Right lobe of liver (tissue), 4 donors: ENCODE data around the gene KCNMA1.

Experiments used
- POLR2A ChIP-seq: fragments of 450-650 bp; IDR thresholded peaks from one replicate; pipeline ENCODE4 v1.6.1; 2017; ENCODE audit warnings: antibody characterized with exemption, mild to moderate bottlenecking
- TF ChIP-seq, protein P1 (sequence below), 4 donors: fragments of 200-600 bp in 3 of 4; fragments of 450-650 bp in 1 of 4; IDR thresholded peaks; one replicate each; pipeline versions ENCODE4 v1.5.1 to v1.8.0; 2016 to 2022; ENCODE audit warnings: antibody characterized with exemption in 4 of 4, mild to moderate bottlenecking in 2 of 4
- donor health status: DM: no; HTN: no; CAD: no.
- donor health status: DM: no; HTN: no; CAD: no.
- donor health status: DM: no; HTN: yes; CAD: no.

DNA sequence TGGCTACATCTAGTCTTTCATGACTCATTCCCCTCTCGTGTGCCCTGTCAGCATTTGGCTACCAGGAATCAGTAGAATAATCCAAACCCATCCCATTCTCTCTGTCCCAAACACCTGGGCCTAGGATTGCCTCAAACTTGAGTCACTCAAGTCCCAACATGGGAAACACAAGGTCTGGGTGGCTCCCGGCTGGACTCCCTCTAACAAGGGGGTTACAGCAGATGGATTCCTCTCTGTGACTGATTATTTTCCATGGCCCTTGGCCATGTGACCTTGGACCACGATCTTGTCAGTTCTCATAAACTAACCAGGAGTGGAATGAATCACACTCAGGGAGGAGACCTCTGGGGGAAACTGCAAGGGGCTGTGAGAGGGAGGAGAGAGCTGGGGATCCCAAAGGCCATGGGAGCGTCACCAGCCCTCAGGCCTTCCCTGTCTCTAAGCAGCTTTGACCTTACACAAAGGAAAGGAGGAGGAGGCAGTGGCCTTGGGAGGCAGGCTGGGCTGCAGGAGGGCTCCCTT, 533.1 kb downstream of the KCNMA1 start:
- TF ChIP-seq, protein P1, sequence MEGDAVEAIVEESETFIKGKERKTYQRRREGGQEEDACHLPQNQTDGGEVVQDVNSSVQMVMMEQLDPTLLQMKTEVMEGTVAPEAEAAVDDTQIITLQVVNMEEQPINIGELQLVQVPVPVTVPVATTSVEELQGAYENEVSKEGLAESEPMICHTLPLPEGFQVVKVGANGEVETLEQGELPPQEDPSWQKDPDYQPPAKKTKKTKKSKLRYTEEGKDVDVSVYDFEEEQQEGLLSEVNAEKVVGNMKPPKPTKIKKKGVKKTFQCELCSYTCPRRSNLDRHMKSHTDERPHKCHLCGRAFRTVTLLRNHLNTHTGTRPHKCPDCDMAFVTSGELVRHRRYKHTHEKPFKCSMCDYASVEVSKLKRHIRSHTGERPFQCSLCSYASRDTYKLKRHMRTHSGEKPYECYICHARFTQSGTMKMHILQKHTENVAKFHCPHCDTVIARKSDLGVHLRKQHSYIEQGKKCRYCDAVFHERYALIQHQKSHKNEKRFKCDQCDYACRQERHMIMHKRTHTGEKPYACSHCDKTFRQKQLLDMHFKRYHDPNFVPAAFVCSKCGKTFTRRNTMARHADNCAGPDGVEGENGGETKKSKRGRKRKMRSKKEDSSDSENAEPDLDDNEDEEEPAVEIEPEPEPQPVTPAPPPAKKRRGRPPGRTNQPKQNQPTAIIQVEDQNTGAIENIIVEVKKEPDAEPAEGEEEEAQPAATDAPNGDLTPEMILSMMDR (IDR thresholded peaks at IDR 0.05): no peak
- TF ChIP-seq POLR2A: no peak
